ENCODE results near the gene GZMM.

GRCh38 chr19:572743-573518 is 29.1 kb downstream of the GZMM start:
- TF ChIP-seq CTCF (IDR thresholded peaks at IDR 0.05) (peak in 1 of 6 experiments; percentile 8), POLR2A (IDR thresholded peaks at IDR 0.05) (no peak)

Data from adrenal gland (tissue), 5 donors.